ENCODE data around the gene SOST.
"Not testable (repeated sequence)": the region's sequence is repeated elsewhere in the genome, so short reads cannot be mapped to it uniquely, and the experiment has no call there.

SOST gene

DNA sequence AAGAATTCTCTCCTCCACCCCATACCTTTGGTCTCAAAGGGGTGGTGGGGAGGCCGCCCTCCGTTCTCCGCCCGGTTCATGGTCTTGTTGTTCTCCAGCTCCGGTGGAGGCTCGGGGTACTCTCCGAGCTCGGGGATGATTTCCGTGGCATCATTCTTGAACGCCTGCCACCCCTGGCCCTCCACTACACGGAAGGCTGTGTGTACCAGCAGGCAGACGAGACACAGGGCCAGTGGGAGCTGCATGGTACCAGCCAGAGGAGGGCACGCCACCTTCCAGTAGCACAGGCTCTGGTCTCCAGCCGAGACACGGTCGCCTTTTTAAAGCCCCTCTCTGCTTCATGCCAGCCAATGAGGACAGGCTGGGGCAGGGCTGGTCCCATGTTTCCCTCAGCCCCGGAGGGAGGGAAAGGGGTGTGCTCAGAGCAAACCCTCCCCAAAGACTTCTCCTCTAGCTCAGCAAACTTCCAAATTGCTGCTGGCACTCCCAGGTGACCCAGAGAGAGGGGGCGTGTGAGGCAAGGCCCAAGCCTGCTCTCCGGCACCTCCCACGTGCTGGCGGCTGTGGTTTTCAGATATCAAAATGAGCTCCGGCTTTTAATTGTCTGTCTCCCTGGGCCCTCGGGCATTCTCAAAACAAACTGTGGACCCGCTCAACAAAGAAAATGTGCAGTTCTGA lies at the start of gene SOST:
TSS of gene SOST (minus strand) at position 295 of the 678 bp plus-strand sequence. CDS start at position 245, 50 bp downstream.
- DNase-seq, result no peak

- DNase-seq, result no peak
Observed at GRCh38 chr17:43808076-43808475, 49.5 kb upstream of the SOST start.

DNA sequence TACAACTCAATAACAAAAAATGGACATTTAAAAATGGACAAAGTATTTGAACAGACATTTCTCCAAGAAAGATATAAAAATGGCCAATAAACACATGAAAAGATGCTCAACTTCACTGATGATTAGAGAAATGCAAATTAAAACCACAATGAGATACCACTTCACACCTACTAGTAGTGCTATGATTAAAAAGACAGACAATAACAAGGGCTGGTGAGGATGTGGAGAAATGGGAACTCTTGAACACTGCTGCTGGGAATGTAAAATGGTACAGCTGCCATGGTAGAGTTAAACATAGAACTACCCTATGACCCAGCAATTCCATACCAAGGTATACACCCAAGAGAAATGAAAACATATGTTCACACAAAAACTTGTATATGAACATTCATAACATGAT lies 46.5 kb upstream of the SOST start:
- no peak for DNase-seq

GRCh38 chr17:43803758-43804157 lies 45.2 kb upstream of the SOST start:
- DNase-seq, result no peak

DNA sequence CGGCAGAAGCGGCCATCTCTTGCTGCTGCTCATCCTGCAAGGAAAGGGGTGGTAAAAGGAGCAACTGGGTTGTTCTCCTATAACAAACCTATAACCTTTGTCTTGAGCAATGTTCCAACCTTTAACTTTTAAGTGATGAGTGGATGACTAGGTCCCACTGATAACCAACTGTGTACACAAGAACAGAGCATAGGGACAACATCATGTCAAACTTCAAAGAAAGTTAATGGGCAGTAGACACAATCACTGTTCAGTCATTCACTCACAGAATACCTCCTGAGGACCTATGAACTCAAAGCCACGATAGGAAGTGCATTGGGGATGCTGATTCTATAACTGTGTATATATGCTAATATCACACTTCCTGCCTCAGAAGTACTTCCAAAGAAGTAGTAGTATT lies 43.3 kb upstream of the SOST start:
- DNase-seq, result no peak

DNA sequence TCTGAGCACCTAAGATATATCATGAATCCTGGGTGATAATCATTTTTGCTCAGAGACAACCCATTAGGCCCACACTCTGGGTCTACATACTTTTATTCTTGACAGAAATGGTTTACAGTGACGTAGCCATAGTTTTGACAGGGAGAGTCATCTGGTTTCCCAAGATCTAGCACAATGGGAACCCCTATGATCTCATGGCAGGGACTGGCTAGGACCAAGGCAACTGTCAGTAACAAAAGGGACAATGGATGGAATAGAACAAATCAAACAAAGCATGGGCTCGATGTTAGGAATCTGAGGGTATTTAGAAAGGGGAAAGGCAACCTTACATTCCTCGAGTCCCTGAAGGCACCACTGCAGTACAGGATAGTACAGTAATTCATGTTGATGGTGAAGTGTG lies 42.1 kb upstream of the SOST start:
- no peak for DNase-seq

- DNase-seq, result no peak
Observed at GRCh38 chr17:43799047-43799446, 40.5 kb upstream of the SOST start.

DNA sequence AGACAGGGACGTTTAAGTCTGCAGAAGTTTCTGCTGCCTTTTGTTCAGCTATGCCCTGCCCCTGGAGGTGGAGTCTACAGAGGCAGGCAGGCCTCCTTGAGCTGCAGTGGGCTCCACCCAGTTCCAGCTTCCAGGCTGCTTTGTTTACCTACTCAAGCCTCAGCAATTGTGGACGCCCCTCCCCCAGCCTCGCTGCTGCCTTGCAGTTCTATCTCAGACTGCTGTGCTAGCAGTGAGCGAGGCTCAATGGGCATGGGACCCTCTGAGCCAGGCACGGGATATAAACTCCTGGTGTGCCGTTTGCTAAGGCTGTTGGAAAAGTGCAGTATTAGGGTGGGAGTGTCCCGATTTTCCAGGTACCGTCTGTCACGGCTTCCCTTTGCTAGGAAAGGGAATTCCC lies 39.4 kb upstream of the SOST start:
- not testable (repeated sequence) for DNase-seq

DNA sequence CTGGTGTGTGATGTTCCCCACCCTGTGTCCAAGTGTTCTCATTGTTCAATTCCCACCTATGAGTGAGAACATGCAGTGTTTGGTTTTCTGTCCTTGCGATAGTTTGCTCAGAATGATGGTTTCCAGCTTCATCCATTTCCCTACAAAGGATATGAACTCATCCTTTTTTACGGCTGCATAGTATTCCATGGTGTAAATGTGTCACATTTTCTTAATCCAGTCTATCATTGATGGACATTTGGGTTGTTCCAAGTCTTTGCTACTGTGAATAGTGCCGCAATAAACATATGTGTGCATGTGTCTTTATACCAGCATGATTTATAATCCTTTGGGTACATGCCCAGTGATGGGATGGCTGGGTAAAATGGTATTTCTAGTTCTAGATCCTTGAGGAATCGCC lies 34.1 kb upstream of the SOST start:
- DNase-seq, result not testable (repeated sequence)

DNA sequence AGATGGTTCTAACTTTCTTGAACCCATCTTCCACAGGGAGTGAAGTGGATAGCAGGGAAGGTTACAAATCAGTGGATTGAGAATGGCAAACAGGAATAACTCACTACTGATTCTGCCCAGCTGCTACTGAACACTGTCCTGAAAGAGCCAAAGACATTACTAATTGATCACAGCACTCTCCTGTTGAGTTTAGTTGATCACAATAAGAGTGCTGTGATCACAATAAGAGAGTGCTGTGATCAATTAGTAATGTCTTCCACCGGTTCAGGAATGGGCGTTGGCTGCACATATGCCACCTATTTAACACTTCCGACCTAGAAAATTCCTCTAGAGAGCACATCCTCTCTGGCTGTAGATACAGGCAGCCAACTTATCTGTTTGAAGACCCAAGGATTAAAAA lies 33.0 kb upstream of the SOST start:
- DNase-seq, result no peak

GRCh38 chr17:43790311-43790940 lies 31.8 kb upstream of the SOST start:
- DNase-seq, result no peak

- no peak for DNase-seq
Observed at GRCh38 chr17:43789482-43789881, 30.9 kb upstream of the SOST start.

DNA sequence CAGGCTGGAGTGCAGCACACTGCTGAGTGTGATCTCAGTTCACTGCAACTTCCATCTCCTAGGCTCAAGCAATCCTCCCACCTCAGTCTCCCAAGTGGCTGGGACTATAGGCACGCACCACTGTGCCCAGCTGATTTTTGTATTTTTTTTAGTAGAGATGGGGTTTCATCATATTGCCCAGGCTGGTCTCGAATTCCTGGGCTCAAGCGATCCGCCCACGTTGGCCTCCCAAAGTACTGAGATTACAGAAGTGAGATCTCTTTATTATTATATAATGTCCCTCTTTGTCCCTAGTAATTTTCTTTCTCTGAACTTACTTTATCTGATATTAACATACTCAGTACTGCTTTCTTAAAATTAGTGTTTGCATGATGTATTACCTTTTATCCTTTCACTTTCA lies 29.9 kb upstream of the SOST start:
- DNase-seq, result no peak

DNA sequence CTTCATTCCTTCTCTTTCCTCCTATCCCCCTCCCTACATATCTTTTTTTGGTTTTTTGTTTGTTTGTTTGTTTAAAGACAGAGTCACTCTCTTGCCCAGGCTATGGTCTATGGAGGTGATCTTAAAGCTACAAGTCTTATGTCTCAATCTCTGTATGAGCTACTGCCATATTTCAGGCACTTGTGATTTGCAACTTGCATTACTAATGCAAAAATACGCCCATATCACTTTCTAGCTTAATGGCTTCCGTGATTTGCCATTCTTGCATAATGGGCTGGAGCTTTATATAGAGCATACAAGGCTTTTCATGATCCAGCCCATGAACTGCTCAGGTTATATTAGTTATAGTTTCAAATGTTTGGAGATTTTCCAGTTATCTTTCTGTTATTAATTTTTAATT lies 29.1 kb upstream of the SOST start:
- no peak for DNase-seq

GRCh38 chr17:43784628-43785101 lies 26.1 kb upstream of the SOST start:
- DNase-seq, result no peak

- no peak for DNase-seq
Observed at GRCh38 chr17:43784068-43784467, 25.5 kb upstream of the SOST start.

DNA sequence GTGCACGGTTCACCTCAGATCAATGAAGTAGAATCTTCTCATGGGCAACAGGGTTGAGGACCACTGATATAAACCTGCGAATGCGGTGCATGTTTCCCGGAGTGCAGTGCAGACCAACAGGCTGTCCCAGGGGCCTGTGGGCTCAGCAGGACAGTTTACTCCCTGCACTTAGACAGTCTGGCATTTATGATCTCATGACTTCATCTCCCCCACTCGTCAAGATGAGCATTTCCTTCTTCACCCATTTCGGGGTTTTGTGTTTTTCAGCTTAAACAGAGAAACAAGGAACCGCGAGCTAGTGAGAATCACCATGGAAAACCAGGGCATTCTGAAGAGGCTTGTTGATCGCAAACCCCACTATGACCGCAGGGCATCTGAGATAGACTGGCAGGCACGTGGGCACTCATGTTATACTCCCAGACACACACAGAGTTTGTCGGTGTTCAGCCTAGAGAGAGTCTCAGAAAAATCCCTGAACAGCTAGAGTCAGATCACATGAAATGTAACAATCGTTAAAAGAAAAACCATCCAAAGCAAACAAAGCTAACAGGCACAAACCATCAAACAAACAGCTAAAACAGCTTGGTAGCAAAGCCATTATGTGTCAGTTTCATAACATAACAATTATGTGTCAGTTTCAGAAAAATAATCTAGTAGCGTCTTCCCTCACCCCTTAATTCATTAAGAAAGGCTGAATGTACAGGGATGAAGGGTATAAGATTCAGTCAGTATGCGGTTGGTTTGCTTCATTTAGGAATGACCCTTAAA lies 24.5 kb upstream of the SOST start:
- no peak for DNase-seq

DNA sequence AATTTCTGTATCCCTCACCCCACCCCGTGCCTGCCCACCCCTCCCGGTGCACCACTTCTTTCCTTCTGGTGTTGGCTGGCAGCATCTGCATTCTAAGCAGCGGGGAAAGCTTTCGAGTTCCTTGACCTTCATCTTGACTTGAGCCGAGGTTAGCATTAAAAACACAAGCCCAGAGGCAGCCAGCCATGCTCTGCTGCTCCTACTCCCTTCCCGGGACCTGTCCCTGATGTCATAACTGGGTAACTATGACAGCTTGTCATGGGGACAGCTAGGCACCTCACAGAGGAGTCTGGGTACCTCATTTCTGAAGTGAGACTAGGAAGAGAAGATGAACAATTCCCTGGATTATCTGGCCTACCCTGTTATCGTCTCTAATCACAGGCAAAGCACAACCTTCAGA lies 21.5 kb upstream of the SOST start, which contains the start of gene CFAP97D1:
TSS of gene CFAP97D1 (plus strand) at position 301 of the 400 bp plus-strand sequence. CDS start at position 329, 28 bp downstream.
- no peak for DNase-seq

- DNase-seq, result peak; percentile 17
Observed at GRCh38 chr17:43779145-43780125, 20.8 kb upstream of the SOST start.

DNA sequence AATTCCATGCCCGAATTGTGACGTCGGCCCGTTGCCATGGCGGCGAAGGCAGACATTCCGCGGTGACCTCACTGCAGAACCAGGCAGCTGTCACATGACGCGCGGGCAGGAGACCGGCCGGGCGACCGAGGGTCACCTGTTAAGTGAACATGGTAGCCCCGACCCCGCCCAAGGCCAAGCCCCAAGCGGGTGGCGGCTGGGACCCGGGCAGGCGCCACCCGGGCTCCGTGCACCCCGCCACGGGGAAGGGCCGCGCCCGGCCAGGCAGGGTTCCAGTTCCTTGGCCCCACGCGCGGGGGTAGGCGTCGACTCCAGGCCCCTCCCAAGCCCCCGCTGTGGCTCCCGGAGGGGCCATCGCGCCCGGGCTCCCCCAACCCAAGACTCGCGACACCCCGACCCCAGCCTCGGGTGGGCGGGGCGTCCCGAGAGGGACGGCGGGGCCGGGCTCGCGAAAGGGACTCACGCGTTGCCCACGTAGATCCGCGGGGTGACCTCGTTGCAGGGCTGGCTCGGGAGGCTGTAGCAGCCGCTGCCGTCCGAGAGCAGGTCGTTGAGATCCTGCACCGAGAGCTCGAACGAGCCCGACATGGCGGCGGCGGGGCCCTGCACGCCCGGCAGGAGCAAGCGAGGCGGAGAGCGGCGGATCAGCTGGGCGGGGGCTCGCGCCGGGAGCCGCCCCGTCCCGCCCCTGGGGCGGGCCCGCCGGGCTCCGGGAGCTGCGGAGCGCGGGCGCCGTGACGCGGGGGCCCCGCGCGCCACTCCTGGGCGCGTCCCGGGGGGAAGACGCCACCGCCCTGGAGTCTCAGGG lies 19.9 kb upstream of the SOST start, which contains the start of gene DUSP3:
TSS of gene DUSP3 (minus strand) at position 641 of the 808 bp plus-strand sequence. CDS start at position 588, 53 bp downstream.
- DNase-seq, result peak; percentile 61

Measured in stimulated activated CD4-positive, alpha-beta T cell treated with anti-CD3 and anti-CD28 coated beads, Interleukin-1b, Interleukin-23, amount 100 ng/mL, for 48 hours (primary cell).